Urothelium cell line (cell line): ENCODE data around the gene KCTD11.
A peak's percentile ranks its signal among the peaks of the same experiment; 100 is the strongest.

Experiments used
- DNase-seq: peaks from one replicate; pipeline ENCODE4 v3.0.0; 2011; ENCODE audit warnings: low spot score, mixed read lengths
- FAIRE-seq: peaks from 2 replicates; lab custom pipeline; 2011; peaks lifted over from hg19 to GRCh38; lab: Jason Lieb, UNC

KCTD11 gene

GRCh38 chr17:7351665-7352502 is at the start of gene KCTD11:
Gene KCTD11 (plus strand): TSS chr17:7352162.
- peak; percentile 89 for DNase-seq
- no peak for FAIRE-seq

DNA sequence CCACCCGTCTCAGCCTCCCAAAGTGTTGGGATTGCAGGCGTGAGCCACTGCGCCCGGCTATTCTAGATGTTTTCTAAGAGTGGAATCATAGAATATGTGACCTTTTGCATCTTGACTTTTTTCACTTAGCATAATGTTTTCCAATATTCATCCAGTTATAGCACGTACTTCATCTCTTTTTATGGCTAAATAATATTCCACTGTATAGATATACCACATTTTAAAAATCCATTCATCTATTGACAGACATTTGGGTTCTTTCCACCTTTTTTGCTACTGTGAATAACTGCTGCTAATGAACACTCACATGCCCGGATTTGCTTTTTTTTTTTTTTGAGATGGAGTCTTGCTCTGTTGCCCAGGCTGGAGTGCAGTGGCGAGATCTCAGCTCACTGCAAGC is 47.8 kb upstream of the KCTD11 start:
- FAIRE-seq, result no peak
- no peak for DNase-seq

- FAIRE-seq, result peak; percentile 93
Measured at GRCh38 chr17:7306911-7307685, 44.9 kb upstream of the KCTD11 start, which contains the start of gene EIF5A. Gene EIF5A (plus strand): TSS chr17:7307628. CDS start chr17:7309636, 2,008 bp downstream.

DNA sequence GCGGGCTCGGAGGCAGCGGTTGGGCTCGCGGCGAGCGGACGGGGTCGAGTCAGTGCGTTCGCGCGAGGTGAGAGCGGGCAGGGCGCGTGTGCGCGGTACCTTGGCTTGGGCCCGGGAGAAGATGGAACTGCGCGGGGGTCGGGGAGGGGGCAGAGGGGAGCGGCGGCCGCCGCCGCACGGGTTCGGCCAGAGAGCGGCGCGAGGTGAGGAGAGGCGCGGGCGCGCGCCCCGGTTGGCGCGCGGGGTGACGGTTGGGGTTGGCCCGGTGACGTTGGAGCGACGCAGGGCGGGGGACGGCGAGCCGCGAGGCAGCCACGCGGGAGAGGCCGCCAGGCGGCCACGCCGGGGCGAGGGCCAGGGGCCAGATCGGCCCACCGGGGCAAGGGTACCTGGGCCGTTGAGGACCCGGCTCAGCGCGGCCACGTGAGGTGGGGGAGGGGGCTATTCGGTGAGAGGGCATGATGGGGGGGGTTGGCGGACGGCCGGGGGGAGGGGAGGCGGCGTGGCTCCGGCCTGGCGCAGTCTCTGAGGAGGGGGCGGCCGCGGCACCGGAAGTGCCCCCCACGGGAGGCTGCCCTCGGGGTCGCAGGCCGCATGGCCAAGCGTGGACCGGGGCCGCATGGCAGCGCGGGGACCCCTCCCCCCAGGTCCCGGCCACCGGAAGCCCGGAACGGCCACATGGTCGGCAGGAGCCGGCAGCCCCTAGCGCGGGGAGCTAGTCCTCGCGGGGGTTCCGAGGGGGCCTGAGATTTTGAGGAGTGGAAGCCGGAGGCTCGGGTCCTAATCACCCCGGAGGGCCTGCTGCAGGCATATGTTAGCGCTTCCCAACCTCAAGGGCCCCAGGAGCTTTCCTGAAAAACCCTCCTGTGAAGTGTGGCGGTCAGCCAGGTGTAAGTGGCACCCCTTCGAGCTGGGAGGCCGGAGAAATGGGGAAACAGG is 44.0 kb upstream of the KCTD11 start:
- DNase-seq (peak; percentile 26), FAIRE-seq (no peak)

More at GRCh38 chr17:7306911-7307685, 44.9 kb upstream of the KCTD11 start, which contains the start of gene EIF5A:
- peak; percentile 94 for DNase-seq

GRCh38 chr17:7308625-7309433 is 43.1 kb upstream of the KCTD11 start:
- FAIRE-seq (no peak), DNase-seq (peak; percentile 67)

DNA sequence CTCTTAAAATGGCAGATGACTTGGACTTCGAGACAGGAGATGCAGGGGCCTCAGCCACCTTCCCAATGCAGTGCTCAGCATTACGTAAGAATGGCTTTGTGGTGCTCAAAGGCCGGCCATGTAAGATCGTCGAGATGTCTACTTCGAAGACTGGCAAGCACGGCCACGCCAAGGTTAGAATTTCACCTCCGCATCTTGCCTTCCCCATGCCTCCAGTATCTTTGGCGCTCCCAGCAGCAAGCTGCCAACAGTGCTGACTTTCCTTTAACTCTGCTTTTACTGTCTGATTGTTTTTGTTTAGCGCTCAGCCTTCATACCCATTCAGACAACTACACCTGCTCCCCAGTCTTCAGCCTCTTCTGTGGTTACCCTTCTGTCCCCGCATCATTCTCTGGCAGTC is 42.3 kb upstream of the KCTD11 start:
- DNase-seq (no peak), FAIRE-seq (no peak)

DNA sequence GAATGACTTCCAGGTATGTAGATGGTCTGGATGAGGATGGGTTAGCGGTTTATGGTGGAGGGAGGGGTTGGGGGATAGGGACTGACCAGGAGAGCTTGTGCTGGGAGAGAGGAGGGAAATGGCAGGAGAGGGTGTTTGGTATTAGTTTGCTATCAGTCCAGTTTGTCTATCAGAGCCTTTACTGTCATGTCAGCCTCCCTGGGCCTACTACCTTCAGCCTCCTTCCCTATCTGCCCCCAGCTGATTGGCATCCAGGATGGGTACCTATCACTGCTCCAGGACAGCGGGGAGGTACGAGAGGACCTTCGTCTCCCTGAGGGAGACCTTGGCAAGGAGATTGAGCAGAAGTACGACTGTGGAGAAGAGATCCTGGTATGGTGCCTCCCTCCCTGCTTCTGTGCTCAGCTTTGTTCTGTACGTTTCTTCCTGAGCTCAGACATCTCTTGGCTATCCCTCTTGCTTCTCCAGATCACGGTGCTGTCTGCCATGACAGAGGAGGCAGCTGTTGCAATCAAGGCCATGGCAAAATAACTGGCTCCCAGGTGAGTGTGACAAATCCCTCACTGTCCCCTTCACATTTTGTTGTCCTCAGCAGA is 40.8 kb upstream of the KCTD11 start:
- DNase-seq, result no peak
- FAIRE-seq, result no peak

DNA sequence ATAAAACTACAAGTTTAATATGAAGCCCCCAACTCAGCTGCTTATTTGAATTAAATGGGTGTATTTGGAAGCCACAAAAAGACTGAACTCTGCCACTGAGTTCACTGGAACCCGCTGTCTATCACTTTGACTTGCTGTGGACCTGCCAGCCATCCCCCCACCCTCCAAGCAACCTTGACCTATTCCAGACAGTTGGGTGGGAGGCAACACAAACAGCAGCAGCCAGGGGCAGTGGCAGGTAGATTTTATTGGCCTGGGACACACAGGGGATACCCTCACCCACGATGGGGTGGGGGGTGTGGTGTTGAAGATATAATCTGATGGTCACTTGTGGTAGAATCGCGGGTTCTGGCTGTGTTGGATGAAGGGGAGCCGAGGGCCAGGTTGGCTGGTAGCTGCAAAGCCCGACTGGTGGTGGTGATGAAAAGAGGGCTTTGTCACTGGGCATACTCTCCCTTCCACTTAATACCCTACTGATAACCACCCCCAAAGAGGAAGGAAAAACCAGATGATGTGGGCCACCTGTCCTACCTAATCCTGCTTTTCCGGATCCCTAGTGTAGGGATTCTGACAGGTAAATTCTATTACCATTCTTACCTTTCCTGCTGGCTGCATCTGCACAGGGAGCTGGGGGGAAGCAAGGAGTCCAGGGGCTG is 39.4 kb upstream of the KCTD11 start:
- FAIRE-seq, result no peak
- no peak for DNase-seq

DNA sequence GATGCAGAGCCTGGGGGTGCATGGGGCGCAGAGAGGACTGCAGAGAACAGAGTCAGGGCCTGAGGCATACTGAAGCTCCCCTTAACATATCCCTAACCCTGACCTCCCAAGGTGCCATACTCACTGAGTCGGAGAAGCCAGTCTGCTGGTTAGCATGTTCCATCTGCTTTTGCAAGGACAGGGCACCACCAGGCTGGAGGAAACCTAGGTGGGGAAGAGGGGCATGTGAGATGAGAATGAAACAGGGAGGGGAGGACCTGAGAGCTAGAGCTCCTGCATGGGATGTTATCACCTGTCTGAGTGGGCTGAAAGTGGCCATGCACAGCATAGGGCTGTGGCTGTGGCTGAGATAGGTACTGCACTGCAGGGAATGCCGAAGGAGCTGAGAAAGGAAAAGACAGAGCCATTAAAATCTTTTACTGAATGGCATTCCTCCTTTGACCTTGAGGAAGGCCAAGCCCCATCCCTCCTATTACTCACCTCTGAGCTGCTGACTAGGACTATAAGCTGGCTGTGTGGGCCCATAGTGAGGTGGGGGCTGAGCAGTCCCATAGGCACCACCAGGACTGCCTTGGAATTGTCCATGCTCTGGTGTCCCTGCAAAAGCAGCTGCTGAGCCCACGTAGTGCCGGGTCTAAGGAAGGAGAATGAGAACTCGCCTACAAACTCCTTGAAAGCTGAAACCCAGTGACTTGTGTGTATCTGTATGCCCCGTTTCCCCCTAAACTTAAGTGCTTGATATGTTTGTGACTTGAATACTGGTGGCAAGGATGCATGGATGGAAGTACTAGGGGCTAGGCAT is 38.7 kb upstream of the KCTD11 start:
- DNase-seq (no peak), FAIRE-seq (no peak)

DNA sequence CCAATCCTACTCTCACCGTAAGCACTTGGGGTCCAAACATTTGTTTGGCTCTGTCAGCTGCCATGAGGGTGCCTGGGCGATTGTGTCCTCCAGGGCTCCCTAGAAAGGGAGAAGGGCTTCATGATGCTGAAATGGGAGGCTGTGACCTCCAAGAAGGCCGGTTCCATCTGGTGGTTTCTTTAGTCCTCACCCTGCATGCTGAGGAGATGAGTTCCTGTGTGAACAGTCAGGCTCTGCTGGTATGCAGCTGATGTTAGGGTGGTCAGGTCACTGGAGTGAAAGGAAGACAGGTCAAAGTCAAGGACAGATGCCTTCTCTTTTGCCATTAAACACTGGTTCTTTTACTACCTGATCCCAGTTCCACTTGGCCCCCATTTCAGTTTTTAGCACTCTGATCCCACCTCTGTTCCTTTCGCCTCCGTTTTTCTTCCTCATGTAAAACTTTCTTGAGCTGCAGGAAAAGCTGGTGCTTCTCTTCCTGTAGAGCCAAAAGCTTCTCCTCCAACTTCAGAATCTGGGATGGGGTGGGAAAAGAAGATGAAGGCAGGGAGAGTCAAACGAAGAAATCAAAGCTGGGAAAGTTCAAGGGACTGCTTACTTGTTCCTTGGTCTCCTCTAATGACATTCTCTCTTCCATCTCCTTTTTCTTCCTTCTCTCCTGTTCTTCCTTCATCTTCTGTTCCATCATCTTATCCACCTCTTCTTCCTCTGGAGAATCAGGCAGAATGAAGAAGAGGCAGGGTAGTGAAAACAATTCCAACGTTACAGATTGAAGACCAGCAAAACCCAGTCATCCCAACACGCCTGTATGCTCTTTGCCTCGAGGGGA is 37.9 kb upstream of the KCTD11 start:
- DNase-seq (no peak), FAIRE-seq (no peak)

DNA sequence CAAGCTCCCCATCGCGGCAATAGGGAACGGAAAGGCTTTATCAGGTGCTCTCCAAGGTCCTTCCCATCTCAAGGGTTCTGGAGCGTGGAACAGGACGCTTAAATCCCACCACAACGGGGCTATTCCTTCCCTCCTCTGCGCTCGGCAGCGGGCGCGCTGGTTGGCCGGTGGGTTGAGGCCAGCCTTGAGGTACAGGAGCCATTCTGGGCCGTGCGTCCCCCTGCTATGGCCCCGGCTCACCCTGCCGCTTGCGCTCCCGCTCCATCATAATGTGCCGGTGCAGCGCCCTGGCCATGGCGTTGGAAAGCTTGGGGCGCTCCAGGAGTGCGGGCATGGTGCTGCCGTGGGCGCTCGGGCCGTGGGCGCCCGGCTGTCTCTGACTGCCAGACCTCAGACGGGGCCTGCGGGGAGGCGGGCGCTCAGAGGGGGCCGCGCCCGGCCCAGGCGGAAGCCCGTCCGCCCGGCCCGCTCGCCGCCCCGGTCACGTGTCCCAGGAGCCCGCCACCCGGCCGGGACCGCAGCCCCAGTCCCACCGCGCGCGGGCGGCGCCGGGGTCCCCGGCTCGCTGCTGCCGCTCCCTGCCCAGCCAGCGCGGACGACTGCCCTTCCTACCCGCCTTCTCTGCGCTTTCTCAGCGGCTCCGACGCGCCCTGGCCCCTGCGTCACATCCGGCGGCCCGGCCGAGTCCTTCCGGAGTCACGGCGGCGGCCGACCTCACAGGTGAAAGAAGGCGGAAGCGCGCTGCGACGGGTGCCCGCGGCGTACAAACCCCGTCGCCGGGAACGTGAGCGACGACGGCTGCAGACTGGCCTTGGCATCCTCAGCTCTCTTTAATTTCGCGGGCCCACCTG is 37.0 kb upstream of the KCTD11 start, which contains the start of gene GPS2:
GPS2 (minus strand) TSS at position 642 of the 851 bp plus-strand sequence; CDS start at position 334, 308 bp downstream.
- peak; percentile 88 for DNase-seq
- FAIRE-seq, result peak; percentile 50

GRCh38 chr17:7315570-7316235 is 36.3 kb upstream of the KCTD11 start:
- FAIRE-seq, result no peak

GRCh38 chr17:7317161-7317803 is 34.7 kb upstream of the KCTD11 start:
- no peak for FAIRE-seq

More at GRCh38 chr17:7315570-7316235, 36.3 kb upstream of the KCTD11 start:
- no peak for DNase-seq

GRCh38 chr17:7318121-7318860 is 33.7 kb upstream of the KCTD11 start:
- no peak for FAIRE-seq
- DNase-seq, result no peak

More at GRCh38 chr17:7317161-7317803, 34.7 kb upstream of the KCTD11 start:
- no peak for DNase-seq
